ENCODE measurements around the gene CKS1B. TPM values are rescaled to one million over a fixed set of nuclear protein-coding genes. Genes with fewer than 3 reads are reported as not detected.

The CKS1B gene
- total and polyA plus RNA-seq, 9 of the 15 experiments (the other 6 are each of a cell fraction or from before 2014, with no cell fraction given) = 215 to 1,103 (median 460) TPM

DNA sequence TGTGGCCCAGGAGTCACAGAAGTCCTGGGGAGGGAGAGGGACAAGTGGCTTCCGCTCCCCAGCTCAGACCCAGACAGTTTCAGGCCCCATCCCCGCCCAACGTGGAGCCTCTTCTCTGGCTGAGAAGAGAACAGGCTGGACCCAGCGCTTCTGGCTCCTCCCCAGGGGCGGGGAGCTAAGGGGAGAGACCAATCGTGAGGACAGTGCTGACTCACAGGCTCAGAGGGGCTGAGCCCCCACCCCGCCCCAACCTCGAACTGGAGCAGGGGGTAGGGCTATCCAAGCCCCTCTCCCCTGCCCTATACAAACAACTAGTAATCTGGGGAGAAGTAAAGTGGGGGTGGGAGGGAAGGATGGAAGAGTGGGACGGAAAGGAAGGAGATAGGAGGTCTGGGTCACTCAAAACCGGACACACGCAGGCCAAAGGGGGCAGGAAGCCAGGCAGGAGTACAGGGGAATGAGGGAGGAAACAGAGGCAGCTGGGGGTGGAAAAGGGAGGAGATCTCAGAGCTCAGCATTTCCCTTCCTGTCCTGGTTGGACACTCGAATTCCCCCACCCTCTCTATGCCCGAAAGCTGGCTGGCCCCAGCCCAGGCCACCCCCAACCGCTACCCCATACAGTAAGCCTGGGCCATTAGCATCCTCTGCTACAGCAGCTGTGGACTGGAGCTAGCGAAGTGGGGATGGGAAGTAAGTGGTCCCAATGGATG lies 3.7 kb upstream of the CKS1B start, which contains the start of gene SHC1 (continued):
- TF ChIP-seq HNRNPH1 (optimal IDR thresholded peaks at IDR 0.05; ENCODE audit: low read depth, low read length) (no peak), NRF1 (conservative IDR thresholded peaks at IDR 0.05 in 1 of 2, IDR thresholded peaks at IDR 0.05 in 1 of 2) (peak; percentile 33 to 34; a peak in 1 of 4 replicates), ETV1 (tag; conservative IDR thresholded peaks at IDR 0.05; ENCODE audit: low read depth) (0 out of 2 replicates have a peak, but pooled peaks have one; percentile 18), WHSC1 (IDR thresholded peaks at IDR 0.05; ENCODE audit: low read length) (no peak)
- TF ChIP-seq, protein P1, sequence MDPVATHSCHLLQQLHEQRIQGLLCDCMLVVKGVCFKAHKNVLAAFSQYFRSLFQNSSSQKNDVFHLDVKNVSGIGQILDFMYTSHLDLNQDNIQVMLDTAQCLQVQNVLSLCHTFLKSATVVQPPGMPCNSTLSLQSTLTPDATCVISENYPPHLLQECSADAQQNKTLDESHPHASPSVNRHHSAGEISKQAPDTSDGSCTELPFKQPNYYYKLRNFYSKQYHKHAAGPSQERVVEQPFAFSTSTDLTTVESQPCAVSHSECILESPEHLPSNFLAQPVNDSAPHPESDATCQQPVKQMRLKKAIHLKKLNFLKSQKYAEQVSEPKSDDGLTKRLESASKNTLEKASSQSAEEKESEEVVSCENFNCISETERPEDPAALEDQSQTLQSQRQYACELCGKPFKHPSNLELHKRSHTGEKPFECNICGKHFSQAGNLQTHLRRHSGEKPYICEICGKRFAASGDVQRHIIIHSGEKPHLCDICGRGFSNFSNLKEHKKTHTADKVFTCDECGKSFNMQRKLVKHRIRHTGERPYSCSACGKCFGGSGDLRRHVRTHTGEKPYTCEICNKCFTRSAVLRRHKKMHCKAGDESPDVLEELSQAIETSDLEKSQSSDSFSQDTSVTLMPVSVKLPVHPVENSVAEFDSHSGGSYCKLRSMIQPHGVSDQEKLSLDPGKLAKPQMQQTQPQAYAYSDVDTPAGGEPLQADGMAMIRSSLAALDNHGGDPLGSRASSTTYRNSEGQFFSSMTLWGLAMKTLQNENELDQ (CRISPR knock-in tag; IDR thresholded peaks at IDR 0.05; ENCODE audit: borderline replicate concordance) = no peak
- TF ChIP-seq, protein P2, sequence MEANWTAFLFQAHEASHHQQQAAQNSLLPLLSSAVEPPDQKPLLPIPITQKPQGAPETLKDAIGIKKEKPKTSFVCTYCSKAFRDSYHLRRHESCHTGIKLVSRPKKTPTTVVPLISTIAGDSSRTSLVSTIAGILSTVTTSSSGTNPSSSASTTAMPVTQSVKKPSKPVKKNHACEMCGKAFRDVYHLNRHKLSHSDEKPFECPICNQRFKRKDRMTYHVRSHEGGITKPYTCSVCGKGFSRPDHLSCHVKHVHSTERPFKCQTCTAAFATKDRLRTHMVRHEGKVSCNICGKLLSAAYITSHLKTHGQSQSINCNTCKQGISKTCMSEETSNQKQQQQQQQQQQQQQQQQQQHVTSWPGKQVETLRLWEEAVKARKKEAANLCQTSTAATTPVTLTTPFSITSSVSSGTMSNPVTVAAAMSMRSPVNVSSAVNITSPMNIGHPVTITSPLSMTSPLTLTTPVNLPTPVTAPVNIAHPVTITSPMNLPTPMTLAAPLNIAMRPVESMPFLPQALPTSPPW (CRISPR knock-in tag; IDR thresholded peaks at IDR 0.05) = peak; percentile 87
